ENCODE measurements around the gene DDO.
"Not testable (repeated sequence)": the region's sequence is repeated elsewhere in the genome, so short reads cannot be mapped to it uniquely, and the experiment has no call there.

Gene DDO

GRCh38 chr6:110415086-110415916 lies at the start of gene DDO:
DDO (minus strand) TSS chr6:110415575; CDS start chr6:110413462, 2,113 bp downstream.
- no peak for DNase-seq

DNA sequence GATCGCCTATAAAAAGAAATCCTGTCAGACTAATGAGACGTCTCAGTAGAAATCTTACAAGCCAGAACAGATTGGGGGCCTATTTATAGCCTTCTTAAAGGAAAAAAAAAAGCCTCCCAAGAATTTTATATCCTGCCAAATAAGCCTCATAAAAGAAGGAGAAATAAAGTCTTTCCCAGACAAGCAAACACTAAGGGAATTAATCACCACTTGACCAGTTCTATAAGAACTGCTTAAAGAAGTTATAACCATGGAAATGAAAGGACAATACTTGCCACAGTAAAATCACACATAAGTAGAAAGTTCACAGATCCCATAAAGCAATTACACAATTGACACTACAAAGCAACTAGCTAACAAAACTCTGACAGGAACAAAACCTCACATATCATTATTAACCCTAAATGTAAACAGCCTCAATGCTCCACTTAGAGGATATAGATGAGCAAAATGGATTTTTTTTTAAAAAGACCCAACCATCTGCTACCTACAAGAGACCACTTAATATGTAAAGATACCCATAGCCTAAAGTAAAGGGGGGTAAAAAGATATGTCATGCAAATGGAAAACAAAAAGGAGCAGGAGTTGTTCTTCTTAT lies 47.6 kb upstream of the DDO start:
- DNase-seq = no peak

DNA sequence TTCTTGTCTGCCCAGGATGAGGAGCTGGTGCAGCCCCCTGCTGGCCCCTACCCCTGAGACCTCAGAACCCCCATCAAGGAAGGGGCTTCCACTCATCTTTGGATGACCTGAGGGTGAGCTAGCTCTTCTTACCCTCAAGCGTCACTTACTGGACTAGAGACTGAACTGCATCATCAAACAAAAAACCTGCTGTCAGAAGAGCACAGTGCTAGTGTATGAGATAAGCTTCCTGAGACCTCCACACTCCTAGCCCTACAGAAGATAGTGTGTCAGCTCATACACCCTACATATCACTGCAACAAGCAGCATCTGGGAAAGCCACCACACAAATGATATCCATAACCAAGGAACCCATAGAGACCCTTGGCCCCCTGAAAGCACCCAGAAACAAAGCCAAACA lies 46.0 kb upstream of the DDO start:
- no peak for DNase-seq

DNA sequence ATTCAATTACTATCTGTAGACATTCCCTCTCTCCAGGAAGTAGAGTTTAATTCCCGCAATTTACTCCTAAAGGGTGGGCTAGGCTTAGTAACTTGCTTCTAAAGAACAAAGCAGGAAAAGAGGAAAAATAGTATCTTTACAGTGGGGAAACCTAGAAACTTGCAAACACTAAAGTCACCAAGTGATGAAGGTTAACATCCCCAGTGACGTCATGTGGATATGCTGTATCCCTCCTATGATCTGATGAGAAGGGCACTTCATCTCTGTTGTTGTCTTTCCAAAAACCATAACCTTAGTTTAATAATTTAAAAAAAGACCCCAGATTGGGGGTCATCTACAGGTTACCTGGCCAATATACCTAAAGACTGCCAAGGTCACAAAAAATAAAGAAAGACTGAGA lies 43.8 kb upstream of the DDO start:
- DNase-seq = no peak

- DNase-seq = no peak
Observed at GRCh38 chr6:110458476-110458875, 43.1 kb upstream of the DDO start.

DNA sequence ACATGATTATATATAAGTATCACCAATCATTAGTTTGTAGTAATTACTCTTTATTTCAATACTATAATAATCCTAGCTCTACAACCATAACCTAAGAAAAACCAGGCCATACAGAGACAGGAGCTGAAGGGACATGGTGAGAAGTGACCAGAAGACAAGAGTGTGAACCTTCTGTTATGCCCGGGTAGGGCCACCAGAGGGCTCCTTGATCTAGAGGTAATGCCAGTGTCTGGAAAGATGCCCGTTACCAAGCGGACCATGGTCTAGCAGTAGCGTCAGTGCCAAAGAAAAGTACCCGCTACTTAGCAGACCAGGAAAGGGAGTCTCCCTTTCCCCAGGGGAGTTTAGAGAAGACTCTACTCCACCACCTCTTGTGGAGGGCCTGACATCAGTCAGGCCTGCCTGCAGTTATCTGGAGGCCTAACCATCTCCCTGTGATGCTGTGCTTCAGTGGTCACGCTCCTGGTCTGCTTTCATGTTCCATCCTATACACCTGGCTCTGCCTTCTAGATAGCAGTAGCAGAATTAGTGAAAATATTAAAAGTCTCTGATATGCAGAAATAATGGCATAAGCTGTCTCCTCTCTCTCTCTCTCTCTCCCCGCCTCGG lies 42.3 kb upstream of the DDO start:
- not testable (repeated sequence) for DNase-seq

DNA sequence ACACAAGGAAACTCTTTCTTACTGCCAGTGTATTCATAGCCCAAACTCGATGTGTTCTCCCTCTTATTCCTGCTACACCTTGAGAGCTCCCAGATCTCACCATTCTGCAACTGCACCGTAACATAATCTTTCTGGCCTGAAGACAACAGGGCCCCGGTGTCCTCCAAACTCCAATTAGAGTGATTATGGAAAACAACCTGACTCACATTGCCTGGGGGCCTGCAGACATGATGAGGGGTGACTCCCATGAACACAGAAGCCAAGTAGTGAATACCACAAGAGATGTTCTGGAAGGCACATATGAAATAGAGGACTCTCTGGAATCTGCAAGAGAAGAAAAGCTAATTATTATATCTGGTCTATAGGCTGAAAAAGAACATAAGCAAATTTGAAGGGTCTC lies 41.3 kb upstream of the DDO start:
- no peak for DNase-seq

DNA sequence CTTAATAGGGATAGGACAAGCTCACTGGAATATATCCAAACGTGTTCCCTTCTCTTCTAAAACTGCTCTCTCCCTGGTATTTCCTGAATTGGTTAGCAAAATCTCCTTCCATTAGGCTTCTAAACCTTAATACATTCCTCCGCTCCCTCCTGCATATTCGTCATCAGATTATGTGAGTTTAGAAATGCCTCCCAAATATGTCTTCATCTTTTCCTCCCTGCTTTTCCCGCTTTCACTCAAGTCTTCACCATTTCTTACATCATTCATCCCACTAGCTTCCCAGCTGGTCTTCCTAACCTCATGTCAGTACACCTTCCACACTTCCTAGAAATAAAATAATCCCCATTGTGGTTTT lies 34.1 kb upstream of the DDO start:
- no peak for DNase-seq

DNA sequence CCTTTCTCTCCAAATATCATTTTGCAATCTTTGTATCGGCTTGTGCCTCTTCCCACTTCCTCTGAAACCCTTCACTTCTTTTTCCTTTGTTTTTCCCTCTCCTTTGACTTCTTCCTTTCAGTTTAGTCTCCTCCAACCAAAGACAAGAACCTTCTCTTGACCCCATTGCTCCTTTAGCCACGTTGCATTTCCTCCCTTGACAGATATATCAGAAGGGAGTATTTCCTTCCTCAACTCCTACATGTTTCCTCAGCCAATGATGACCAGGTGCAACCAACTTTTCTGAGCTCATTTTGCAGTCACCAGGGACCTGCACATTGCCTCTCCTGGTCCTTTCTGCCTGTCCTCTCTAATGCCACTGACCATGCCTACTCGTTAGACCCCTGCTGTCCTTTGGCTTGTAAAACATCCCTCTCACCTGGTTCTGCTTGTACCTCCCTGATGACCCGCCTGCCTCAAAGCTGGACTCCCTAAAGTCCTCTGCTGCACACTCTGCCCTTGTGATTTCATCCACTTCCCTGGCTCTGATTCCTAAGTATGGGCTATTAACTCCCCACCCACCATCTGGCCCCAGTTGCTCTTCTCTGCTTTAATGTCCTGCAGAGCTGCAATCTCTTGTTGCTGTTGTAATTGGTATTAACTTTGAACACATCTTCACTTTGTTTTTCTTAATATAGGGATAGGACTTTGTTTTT lies 33.6 kb upstream of the DDO start:
- DNase-seq = no peak

DNA sequence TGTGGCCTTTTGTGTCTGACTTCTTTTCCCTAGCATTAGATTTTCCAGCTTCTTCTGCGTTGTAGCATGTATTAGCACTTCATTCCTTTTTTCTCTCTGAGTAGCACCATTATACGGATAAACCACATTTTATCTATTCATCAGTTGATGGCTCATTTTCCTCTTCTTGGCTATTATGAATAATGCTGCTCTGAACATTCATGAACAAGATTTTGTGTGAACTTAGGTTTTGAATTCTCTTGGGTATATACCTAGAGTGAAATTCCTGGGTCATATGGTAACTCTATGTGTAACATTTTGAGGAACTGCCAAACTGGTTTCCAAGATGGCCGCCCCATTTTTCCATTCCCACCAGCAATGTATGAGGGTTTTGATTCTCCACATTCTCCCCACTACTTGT lies 32.4 kb upstream of the DDO start:
- DNase-seq = no peak

GRCh38 chr6:110446405-110446804 lies 31.0 kb upstream of the DDO start:
- DNase-seq = no peak

DNA sequence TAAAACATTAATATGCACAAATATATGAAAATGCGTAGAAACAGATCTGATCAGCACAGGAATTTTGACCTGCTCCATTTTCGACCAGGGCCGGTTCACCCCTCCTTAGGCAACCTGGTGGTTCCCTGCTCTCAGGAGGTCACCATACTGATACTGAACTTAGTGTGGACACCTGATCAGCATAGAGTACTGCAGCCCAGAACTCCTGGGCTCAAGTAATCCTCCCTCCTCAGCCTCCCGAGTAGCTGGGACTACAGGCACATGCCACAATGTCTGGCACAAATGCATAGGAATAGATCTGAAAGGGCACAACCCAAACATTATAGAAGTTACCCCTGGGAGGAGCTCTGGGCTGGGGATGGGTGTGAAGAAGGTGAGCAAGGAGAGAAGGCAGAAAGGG lies 24.7 kb upstream of the DDO start:
- DNase-seq = no peak

- no peak for DNase-seq
Observed at GRCh38 chr6:110439356-110439755, 24.0 kb upstream of the DDO start.

DNA sequence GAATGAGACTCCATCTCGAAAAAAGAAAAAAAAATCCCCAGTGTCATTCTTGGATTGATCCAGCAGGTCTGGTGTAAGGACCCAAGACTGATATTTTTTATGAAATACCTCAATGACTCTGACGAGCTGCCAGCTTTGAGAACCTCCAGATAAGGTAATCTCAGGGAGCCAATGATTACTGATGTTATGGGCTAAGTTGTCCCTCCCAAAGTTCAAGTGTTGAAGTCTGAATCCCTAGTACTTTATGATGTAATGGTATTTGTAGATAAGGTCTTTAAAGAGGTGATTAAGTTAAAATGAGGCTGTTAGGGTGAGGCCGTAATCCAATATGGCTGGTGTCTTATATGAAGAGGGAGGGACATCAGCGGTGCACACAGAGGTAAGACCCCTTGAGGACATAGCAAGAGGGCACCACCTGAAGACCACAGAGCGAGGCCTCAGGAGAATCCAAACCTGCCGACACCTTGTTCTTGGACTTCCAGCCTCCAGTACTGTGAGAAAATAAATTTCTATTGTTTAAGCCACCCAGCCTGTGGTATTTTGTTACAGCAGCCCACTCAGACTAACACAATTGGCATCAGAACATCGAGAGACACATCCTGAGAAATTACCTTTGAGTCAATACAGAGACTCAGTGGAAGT lies 19.7 kb upstream of the DDO start:
- no peak for DNase-seq

DNA sequence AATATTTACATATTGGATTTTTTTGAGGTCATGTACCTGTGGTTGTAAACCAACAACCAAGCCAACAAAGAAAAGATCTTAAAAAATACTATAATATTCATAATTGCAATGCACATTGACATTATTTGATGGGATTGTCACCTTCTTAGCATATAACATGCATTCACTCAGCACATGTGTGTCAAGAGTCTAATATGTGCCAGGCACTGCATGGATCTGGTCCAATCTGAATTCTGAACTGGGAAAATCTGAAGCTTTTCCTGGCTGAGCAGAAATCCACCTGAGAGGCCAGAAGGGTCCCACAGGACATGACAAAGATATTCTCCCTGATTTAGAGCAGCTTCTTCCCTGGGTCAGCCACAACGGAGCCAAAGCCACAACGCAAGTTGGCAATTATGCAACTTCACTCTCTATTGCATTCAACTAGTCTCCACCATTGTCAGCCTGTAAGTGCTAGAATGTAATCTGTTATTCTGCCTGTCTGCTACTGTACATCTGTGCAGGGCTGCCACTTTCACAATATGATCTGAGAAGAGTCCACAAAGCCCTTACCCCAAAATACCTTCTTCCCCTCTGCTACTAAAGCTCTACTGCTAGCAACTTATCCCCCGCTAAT lies 17.0 kb upstream of the DDO start:
- DNase-seq = no peak

DNA sequence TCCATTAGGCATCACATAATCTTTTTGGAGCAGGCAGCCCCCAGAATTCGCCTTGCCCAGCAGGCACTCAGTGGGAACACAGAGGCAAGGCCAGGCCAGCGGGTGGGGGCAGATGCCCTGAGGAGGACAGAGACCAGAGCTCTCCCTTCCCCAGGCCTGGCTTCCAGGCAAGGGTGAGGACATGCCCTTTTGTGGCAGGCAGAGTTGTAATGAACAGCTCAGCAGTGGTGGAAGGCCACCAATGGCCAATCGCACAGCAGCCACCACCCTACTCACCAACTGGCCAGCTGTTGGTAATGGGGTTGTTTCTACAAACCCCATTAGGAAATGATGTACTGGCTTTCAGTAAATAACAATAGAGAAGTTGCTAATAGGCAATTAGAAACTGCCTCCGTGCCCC lies 15.4 kb upstream of the DDO start:
- DNase-seq = no peak

GRCh38 chr6:110430236-110430635 lies 14.9 kb upstream of the DDO start:
- DNase-seq = no peak

DNA sequence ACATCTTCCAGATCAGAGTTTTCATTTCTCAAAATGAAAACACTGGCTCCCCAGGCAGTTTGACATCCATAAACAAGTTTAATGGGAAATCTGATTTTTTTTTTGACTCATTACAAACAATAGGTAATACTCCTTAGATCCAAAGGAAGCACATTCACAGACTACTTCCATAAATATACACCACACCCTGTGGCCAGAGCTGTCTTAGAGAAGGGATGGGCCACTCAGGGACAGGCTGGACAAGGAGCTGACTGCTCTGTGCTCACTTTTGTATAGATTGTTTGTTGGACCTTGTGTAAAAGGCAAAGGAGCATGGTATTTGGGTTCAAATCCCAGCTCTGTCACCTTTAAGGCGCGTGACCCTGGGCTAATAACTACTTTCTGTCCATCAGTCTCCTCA lies 12.8 kb upstream of the DDO start:
- no peak for DNase-seq

DNA sequence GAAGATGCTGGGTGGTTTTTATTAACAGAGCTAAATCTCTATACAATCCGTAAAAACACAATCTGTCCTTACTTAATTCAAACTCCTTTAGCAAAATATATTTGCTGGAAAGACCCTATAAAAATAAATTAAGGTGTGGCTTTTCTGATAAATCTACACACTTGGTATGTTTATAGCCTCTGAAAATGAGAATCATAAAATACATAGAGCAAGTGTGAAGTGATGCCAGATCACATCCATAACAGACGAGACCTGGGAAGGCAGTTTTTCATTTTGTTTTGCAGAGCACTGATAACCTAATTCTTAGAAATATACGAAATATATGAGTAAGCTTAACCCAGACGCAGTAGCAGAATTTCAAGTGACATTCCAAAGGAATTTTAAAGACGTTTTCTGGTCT lies 10.4 kb upstream of the DDO start:
- no peak for DNase-seq

DNA sequence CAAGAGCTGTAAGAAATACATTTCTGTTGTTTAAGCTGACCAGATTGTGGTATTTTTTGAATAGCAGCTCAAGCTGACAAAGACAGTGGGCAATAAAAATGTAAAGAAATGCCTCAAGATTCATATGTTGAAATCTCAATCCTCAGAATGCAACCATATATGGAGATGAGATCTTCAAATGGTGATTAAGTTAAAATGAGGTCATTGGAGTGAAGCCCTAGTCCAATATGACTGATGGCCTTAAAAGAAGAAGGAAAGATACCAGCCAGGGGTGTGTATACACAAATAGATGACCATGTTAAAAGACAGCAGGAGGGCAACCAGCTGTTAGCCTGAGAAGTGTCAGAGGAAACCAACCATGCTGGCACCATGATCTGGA lies 7.1 kb upstream of the DDO start:
- no peak for DNase-seq

GRCh38 chr6:110421749-110422443 lies 6.5 kb upstream of the DDO start:
- DNase-seq = no peak

- DNase-seq = no peak
Observed at GRCh38 chr6:110419028-110419739, 3.8 kb upstream of the DDO start.
